CD4-positive, CD25-positive, alpha-beta regulatory T cell (primary cell): ENCODE measurements around the gene HLCS. TPM values are rescaled to one million over a fixed set of nuclear protein-coding genes. Genes with fewer than 3 reads are reported as not detected.
A peak's percentile ranks its signal among the peaks of the same experiment; 100 is the strongest.

Experiments used
- ATAC-seq, 2 donors: fragments of 150-1000 bp; cut with Tn5 transposase; one replicate each; pipeline ENCODE4 v1.10.0; 2021; ENCODE audit warnings: low read depth in 2 of 2, moderate number of reproducible peaks in 2 of 2, moderate library complexity in 1 of 2
- DNase-seq, 3 donors: peaks; one replicate each; pipeline versions ENCODE4 v3.0.0 to v3.0.0-alpha.2; 2012 to 2022; ENCODE audit warnings: mixed read lengths in 1 of 3
- H3K27ac ChIP-seq: one replicate; pipeline ENCODE4 v1.7.0; 2013; ENCODE audit warnings: mild to moderate bottlenecking, low read length; ENCODE audit not compliant: insufficient read depth, poor library complexity, severe bottlenecking
- H3K27me3 ChIP-seq: one replicate; pipeline ENCODE4 v1.7.0; 2013; ENCODE audit warnings: low read length; ENCODE audit not compliant: control insufficient read depth, insufficient read depth
- H3K36me3 ChIP-seq: one replicate; pipeline ENCODE4 v1.7.0; 2013; ENCODE audit warnings: mild to moderate bottlenecking, low read length, moderate library complexity; ENCODE audit not compliant: control insufficient read depth, insufficient read depth
- H3K4me1 ChIP-seq: 2 replicates; pipeline ENCODE4 v1.7.0; 2013; ENCODE audit warnings: mild to moderate bottlenecking, low read length; ENCODE audit not compliant: insufficient read depth, control insufficient read depth, poor library complexity, severe bottlenecking
- H3K4me3 ChIP-seq: one replicate; pipeline ENCODE4 v1.7.0; 2013; ENCODE audit warnings: low read depth, mild to moderate bottlenecking, low read length, moderate library complexity
- H3K9me3 ChIP-seq, 2 experiments: 1 replicate in 1 of 2; 2 replicates in 1 of 2; pipeline ENCODE4 v1.7.0; 2013; ENCODE audit warnings: low read length in 2 of 2, mild to moderate bottlenecking in 1 of 2, moderate library complexity in 1 of 2; ENCODE audit not compliant: control insufficient read depth in 2 of 2
- H3K27ac Mint-ChIP-seq, 3 donors: one replicate each; pipeline ENCODE4 v1.8.0; 2020 to 2022; ENCODE audit warnings: mild to moderate bottlenecking in 3 of 3, mixed read lengths in 3 of 3, moderate library complexity in 2 of 3
- H3K27me3 Mint-ChIP-seq: one replicate; pipeline ENCODE4 v1.8.0; 2022; ENCODE audit warnings: mild to moderate bottlenecking, mixed read lengths
- H3K36me3 Mint-ChIP-seq: one replicate; pipeline ENCODE4 v1.8.0; 2020; ENCODE audit warnings: mixed read lengths
- H3K4me1 Mint-ChIP-seq, 4 donors: one replicate each; pipeline ENCODE4 v1.8.0; 2020 to 2022; ENCODE audit warnings: mixed read lengths in 4 of 4, mild to moderate bottlenecking in 1 of 4
- H3K4me3 Mint-ChIP-seq, 4 donors: one replicate each; pipeline ENCODE4 v1.8.0; 2020 to 2022; ENCODE audit warnings: mild to moderate bottlenecking in 4 of 4, mixed read lengths in 4 of 4, moderate library complexity in 3 of 4
- H3K9me3 Mint-ChIP-seq, 7 donors: one replicate each; pipeline ENCODE4 v1.8.0; 2020 to 2022; ENCODE audit warnings: mixed read lengths in 7 of 7, mild to moderate bottlenecking in 3 of 7, moderate library complexity in 2 of 7
- polyA plus RNA-seq, 4 donors: library from polyadenylated mRNA; unstranded; fragments of 300-500 nt; fragmentation: Illumina TruSeq; gene quantifications; one replicate each; pipeline ENCODE4 v1.2.3, GENCODE V29; 2021
- total RNA-seq: library from RNA; stranded (reverse); gene quantifications from one replicate; pipeline ENCODE4 v1.2.3, GENCODE V29; 2022

Gene HLCS
- total and polyA plus RNA-seq, 5 donors from 2014 or later, result 5.2 to 13.6 (median 11.0) TPM

DNA sequence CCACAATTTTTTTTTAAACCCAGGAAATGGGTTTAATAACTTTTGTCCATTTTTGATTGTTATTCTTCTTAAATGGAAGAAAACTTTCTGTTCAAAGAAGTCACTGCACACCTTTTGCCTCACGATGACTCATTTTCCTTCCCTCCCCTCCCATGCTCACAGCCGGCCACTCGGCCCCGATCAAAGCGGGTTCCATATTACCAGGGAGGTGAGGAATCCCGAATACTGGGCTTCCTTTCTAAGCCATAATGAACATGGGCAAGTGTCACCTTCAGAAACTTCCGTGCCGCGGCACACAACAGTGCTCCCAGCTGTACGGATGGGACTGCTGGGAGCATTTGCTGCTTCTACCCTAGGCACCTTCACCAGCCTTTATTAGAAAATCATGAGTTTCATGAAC, 121.4 kb downstream of the HLCS start:
- H3K9me3 Mint-ChIP-seq, result no peaks in the 10 kb centered on the region
- no peak overlapping the region for H3K27ac ChIP-seq
- H3K36me3 ChIP-seq, result no peaks in the 10 kb centered on the region
- no peaks in the 10 kb centered on the region for H3K27me3 ChIP-seq
- no peak overlapping the region for H3K27ac Mint-ChIP-seq
- peaks cover 4% of the 10 kb centered on the region for H3K36me3 Mint-ChIP-seq
- peaks cover 0 to 4% (median 0%) of the 10 kb centered on the region in 4 donors for H3K4me1 Mint-ChIP-seq
- no peak overlapping the region for H3K4me3 ChIP-seq
- no peaks in the 10 kb centered on the region for H3K4me1 ChIP-seq
- no peak overlapping the region for H3K4me3 Mint-ChIP-seq
- no peaks in the 10 kb centered on the region for H3K27me3 Mint-ChIP-seq
- ATAC-seq (no peak), DNase-seq (no peak)
- no peaks in the 10 kb centered on the region for H3K9me3 ChIP-seq

DNA sequence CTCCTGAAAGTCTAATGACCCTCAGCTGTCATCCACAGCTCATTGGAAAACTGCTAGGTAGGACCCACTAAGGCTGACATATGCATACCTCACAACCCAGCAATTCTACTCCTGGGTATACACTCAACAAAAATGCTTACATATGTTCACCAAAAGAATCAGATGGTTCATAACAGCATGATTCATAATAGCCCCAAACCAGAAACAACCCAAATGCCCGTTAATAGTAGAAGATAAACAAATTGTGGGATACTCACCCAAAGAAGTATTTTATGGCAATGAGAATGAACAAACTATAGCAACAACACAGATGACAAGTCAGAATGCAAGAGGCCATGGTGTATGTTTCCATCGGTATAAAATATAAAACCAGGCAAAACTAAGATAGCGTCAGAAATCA, 124.6 kb downstream of the HLCS start:
- DNase-seq, result no peak
- Mint-ChIP-seq H3K4me1 (peaks cover 0 to 4% (median 0%) of the 10 kb centered on the region in 4 donors), H3K9me3 (no peaks in the 10 kb centered on the region), H3K36me3 (peaks cover 4% of the 10 kb centered on the region), H3K27ac (peak overlapping the region in 1 of 3 donors; percentile 50), H3K4me3 (no peak overlapping the region), H3K27me3 (no peaks in the 10 kb centered on the region)
- ATAC-seq, result no peak
- Histone ChIP-seq H3K27ac (no peak overlapping the region), H3K9me3 (no peaks in the 10 kb centered on the region), H3K27me3 (no peaks in the 10 kb centered on the region), H3K4me1 (no peaks in the 10 kb centered on the region), H3K4me3 (no peak overlapping the region), H3K36me3 (no peaks in the 10 kb centered on the region)

DNA sequence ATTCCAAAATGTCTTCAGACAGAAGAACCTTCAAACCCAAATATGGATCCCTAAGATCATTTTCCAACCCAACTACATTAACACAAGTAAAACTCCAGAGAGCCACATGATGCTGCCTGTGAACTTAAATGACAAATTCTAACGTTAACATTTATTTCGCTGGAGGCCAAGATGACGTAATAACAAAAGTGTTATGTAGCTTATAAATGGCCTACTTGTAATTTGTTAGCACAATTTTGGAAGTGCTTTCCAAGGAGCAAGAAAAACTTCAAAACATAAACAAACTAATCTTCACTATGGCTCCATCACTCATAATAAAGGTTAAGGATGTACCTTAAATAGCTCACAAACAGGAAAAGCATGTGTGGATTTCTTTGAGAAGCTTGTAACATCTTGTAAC, 126.7 kb downstream of the HLCS start:
- Mint-ChIP-seq H3K4me1 (peaks cover 0 to 3% (median 0%) of the 10 kb centered on the region in 4 donors), H3K27me3 (no peaks in the 10 kb centered on the region), H3K4me3 (no peak overlapping the region), H3K27ac (no peak overlapping the region), H3K36me3 (peaks cover 4% of the 10 kb centered on the region), H3K9me3 (no peaks in the 10 kb centered on the region)
- no peaks in the 10 kb centered on the region for H3K4me1 ChIP-seq
- H3K27me3 ChIP-seq, result no peaks in the 10 kb centered on the region
- H3K9me3 ChIP-seq, result no peaks in the 10 kb centered on the region
- no peak overlapping the region for H3K27ac ChIP-seq
- no peaks in the 10 kb centered on the region for H3K36me3 ChIP-seq
- ATAC-seq (no peak), DNase-seq (no peak)
- H3K4me3 ChIP-seq, result no peak overlapping the region

DNA sequence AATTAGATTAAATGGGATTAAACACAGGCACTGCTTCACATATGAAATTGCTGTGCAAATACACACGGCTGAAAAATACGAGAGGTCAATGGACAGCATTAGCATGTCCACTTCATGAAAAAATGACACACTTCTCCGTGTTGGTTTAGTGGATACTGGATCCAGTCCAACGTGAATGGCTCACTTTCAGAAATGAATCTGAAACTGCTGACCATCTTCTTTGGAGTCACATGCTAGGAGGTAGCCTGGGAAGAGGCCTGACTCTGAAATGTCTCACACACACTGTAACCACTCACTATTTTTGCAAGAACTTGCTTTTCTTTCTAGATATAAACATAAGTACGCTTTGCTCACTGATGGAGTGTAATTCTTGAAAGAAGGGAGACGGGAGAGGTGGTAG, 127.3 kb downstream of the HLCS start:
- peaks cover 0 to 3% (median 0%) of the 10 kb centered on the region in 4 donors for H3K4me1 Mint-ChIP-seq
- H3K9me3 Mint-ChIP-seq, result no peaks in the 10 kb centered on the region
- no peaks in the 10 kb centered on the region for H3K27me3 Mint-ChIP-seq
- H3K4me3 Mint-ChIP-seq, result no peak overlapping the region
- no peak for ATAC-seq
- H3K36me3 Mint-ChIP-seq, result peaks cover 5% of the 10 kb centered on the region
- Histone ChIP-seq H3K27me3 (no peaks in the 10 kb centered on the region), H3K27ac (no peak overlapping the region), H3K4me3 (no peak overlapping the region), H3K36me3 (no peaks in the 10 kb centered on the region), H3K4me1 (no peaks in the 10 kb centered on the region), H3K9me3 (no peaks in the 10 kb centered on the region)
- no peak for DNase-seq
- no peak overlapping the region for H3K27ac Mint-ChIP-seq

DNA sequence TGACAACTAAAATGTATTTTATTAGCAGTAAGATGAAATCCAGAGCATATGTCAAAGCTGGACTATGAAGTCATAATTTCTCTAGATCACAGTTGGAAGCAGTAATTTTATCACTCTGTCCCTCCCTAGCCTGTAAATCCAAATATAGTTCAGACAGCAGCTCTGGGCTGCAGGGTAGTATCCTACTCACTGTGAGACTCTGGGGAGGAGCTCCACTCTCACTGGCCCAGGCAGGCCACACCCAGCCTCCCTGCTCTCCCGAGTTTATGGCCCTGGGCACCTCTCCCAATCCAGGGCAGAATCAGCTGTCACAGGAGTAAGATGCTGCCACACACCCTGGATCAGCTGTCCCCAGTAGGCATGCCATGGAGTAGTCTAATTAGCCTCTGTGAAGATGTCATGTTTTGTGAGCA, 131.1 kb downstream of the HLCS start:
- Histone ChIP-seq H3K27ac (no peak overlapping the region), H3K4me3 (no peak overlapping the region), H3K27me3 (no peaks in the 10 kb centered on the region), H3K36me3 (no peaks in the 10 kb centered on the region), H3K4me1 (no peaks in the 10 kb centered on the region), H3K9me3 (no peaks in the 10 kb centered on the region)
- no peak overlapping the region for H3K4me3 Mint-ChIP-seq
- H3K36me3 Mint-ChIP-seq, result peaks cover 11% of the 10 kb centered on the region
- H3K4me1 Mint-ChIP-seq, result peaks cover 0 to 6% (median 4%) of the 10 kb centered on the region in 4 donors
- no peaks in the 10 kb centered on the region for H3K9me3 Mint-ChIP-seq
- ATAC-seq, result no peak
- H3K27ac Mint-ChIP-seq, result no peak overlapping the region
- no peaks in the 10 kb centered on the region for H3K27me3 Mint-ChIP-seq
- no peak for DNase-seq

DNA sequence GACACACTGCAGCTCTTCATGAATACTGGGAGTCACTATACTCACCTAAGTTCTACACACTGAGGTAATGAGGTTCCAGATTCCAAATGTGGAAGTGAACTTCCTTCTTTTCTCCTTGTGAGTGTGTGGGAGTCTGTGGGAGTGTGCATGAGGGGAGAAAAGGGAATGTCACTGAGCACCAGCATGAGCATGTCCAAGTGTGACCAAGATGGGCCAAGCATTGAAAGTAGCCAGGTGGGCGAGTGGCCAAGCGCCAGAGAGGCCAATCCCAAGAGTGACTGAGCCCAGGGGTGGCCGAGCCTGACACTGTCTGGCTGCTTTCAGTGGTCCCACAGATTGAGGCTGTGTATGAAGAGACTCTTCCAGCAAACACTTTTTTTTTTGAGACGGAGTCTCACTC, 132.3 kb downstream of the HLCS start:
- H3K27me3 Mint-ChIP-seq, result no peaks in the 10 kb centered on the region
- H3K4me1 Mint-ChIP-seq, result peaks cover 0 to 6% (median 4%) of the 10 kb centered on the region in 4 donors
- H3K9me3 Mint-ChIP-seq, result no peaks in the 10 kb centered on the region
- no peak for ATAC-seq
- no peak overlapping the region for H3K4me3 Mint-ChIP-seq
- Histone ChIP-seq H3K4me3 (no peak overlapping the region), H3K4me1 (no peaks in the 10 kb centered on the region), H3K27ac (no peak overlapping the region), H3K36me3 (no peaks in the 10 kb centered on the region), H3K9me3 (no peaks in the 10 kb centered on the region), H3K27me3 (no peaks in the 10 kb centered on the region)
- peaks cover 11% of the 10 kb centered on the region for H3K36me3 Mint-ChIP-seq
- no peak overlapping the region for H3K27ac Mint-ChIP-seq
- no peak for DNase-seq

DNA sequence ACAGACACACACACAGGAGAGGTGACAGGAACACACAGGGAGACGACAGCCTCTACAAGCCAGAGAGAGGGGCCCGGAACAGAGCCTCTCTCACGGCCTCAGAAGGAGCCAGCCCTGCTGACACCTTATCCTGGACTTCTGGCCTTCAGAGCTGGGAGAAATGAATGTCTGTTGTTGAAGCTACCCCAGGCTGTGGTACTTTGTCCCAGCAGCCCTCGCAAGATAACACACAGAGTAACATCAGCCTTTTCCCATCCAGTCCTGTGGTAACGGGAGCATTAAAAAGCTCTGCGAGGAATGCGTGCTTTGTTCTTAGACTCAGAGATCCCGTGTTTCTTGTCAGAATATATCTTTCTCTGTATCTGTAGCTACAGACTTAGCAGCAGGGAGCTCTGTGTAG, 136.4 kb downstream of the HLCS start:
- Histone ChIP-seq H3K27me3 (no peaks in the 10 kb centered on the region), H3K4me1 (no peaks in the 10 kb centered on the region), H3K4me3 (no peak overlapping the region), H3K9me3 (no peaks in the 10 kb centered on the region), H3K36me3 (peaks cover 3% of the 10 kb centered on the region), H3K27ac (no peak overlapping the region)
- Mint-ChIP-seq H3K27ac (peak overlapping the region in 1 of 3 donors; percentile 39), H3K4me1 (peaks cover 2 to 6% (median 4%) of the 10 kb centered on the region in 4 donors), H3K27me3 (no peaks in the 10 kb centered on the region), H3K9me3 (no peaks in the 10 kb centered on the region), H3K4me3 (no peak overlapping the region), H3K36me3 (peaks cover 22% of the 10 kb centered on the region)
- ATAC-seq (no peak), DNase-seq (no peak)

DNA sequence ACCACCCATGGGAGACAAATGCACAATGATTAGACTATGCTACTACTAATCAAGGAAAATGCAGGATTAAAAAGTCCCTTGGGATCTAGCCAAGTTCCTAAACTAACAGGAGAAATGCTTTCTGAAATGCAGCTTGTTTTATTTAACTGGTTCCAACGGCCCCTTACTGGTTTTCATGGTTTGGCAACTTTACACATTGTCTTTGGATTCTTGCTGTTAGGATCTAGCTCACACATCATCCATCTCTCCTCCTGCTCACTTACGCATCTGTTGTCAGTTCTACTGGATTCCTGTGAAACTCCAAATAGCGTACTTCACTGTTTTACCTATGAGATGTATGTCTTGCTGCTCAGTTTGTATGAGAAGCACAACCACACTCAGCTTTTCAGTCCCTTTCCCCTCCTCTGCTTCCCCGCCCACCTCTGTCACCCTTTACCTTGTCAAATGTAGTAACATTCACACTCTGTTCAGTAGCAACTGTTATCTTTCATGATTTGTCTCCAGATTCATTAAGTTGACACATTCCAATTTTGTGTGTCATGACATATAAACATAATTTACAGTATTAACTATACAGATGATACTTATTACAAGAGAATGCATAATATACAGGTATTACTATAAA, 137.5 kb downstream of the HLCS start:
- no peak overlapping the region for H3K27ac Mint-ChIP-seq
- no peaks in the 10 kb centered on the region for H3K27me3 Mint-ChIP-seq
- peaks cover 2 to 8% (median 4%) of the 10 kb centered on the region in 4 donors for H3K4me1 Mint-ChIP-seq
- Histone ChIP-seq H3K36me3 (peaks cover 3% of the 10 kb centered on the region), H3K4me3 (no peak overlapping the region), H3K27ac (no peak overlapping the region), H3K9me3 (no peaks in the 10 kb centered on the region), H3K27me3 (no peaks in the 10 kb centered on the region), H3K4me1 (no peaks in the 10 kb centered on the region)
- DNase-seq (no peak), ATAC-seq (no peak)
- peaks cover 30% of the 10 kb centered on the region for H3K36me3 Mint-ChIP-seq
- no peak overlapping the region for H3K4me3 Mint-ChIP-seq
- H3K9me3 Mint-ChIP-seq, result no peaks in the 10 kb centered on the region
